ENCODE data around the gene FEM1B. TPM values are rescaled to one million over a fixed set of nuclear protein-coding genes. Genes with fewer than 3 reads are reported as not detected.

Gene FEM1B
- polyA plus RNA-seq, 2 of the 4 experiments (the other 2 are of a cell fraction) = 19.5 to 59.1 TPM

DNA sequence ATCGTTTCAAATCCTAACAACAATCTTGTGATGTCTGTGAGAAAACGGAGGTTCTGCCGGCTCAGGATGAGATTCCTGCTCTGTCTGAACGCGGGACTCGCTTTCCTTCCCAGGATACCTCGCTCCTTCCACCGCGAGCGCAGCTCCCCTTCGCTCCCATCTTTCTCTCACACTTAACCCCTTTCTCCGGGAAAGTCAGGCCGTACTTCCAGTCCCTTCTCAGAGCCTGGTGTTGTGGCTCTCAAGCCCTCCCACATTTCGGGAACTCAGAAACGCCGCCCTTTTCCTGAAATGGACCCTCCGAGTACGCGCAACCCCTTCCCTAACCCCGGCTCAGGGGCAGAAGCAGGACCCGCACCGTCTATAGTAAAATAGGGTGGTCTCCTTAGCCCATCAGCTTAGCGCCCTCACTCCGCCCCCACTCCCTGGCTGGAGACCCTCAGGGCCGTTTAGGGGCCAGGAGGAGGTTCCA is 378 bp upstream of the FEM1B start:
- FAIRE-seq (no peak), ATAC-seq (peak; percentile 44 to 53), DNase-seq (ENCODE audit: low read depth in 1 of 2, low spot score in 1 of 2) (peak in 1 of 2 experiments; percentile 55)
- 3% methylated on average over 25 of the region's 25 CpGs for WGBS (ENCODE audit: missing lambda C conversion rate)
- peak overlapping the region; percentile 69 for H3K4me3 ChIP-seq
- H3K9me3 ChIP-seq = no peaks in the 10 kb centered on the region
- ChIA-PET POLR2A (interaction anchor here (0.9 to 4.0 kb wide), 25 partner anchors 8 to 648 kb away, joined by 3 to 35 read pairs (median 5); partner anchors contain the start of gene CLN6), CTCF (interaction anchor here (0.6 to 9.1 kb wide), 12 partner anchors 12 to 397 kb away, joined by 3 to 86 read pairs (median 4); no protein-coding TSS in a partner anchor)
- H3K27ac ChIP-seq = peak overlapping the region; percentile 94 to 97
- H3K4me2 ChIP-seq = peak overlapping the region; percentile 89
- peaks cover 68% of the 10 kb centered on the region for H3K4me1 ChIP-seq
- 0 out of 2 replicates have a peak, but pooled peaks have one; percentile 36 for TF ChIP-seq HEYL (CRISPR knock-in tag; IDR thresholded peaks at IDR 0.05)
- TF ChIP-seq, protein P1, sequence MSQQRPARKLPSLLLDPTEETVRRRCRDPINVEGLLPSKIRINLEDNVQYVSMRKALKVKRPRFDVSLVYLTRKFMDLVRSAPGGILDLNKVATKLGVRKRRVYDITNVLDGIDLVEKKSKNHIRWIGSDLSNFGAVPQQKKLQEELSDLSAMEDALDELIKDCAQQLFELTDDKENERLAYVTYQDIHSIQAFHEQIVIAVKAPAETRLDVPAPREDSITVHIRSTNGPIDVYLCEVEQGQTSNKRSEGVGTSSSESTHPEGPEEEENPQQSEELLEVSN (IDR thresholded peaks at IDR 0.05; ENCODE audit: borderline replicate concordance, low read depth) = 0 out of 2 replicates have a peak, but pooled peaks have one; percentile 9
- no peak for TF ChIP-seq HOXB13 (CRISPR knock-in tag; IDR thresholded peaks at IDR 0.05; ENCODE audit: low read depth)
- peak; percentile 89 for TF ChIP-seq PHF8 (IDR thresholded peaks at IDR 0.05; ENCODE audit: borderline replicate concordance, low read depth)
- TF ChIP-seq, protein P2, sequence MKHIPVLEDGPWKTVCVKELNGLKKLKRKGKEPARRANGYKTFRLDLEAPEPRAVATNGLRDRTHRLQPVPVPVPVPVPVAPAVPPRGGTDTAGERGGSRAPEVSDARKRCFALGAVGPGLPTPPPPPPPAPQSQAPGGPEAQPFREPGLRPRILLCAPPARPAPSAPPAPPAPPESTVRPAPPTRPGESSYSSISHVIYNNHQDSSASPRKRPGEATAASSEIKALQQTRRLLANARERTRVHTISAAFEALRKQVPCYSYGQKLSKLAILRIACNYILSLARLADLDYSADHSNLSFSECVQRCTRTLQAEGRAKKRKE (CRISPR knock-in tag; IDR thresholded peaks at IDR 0.05; ENCODE audit: low read depth) = no peak
- TF ChIP-seq HOXA7 (CRISPR knock-in tag; IDR thresholded peaks at IDR 0.05) = 0 out of 2 replicates have a peak, but pooled peaks have one; percentile 19
- TF ChIP-seq TFCP2L1 (CRISPR knock-in tag; IDR thresholded peaks at IDR 0.05) = peak; percentile 67; the same call in 1 of the 2 replicates

GRCh38 chr15:68278345-68278594 is 725 bp downstream of the FEM1B start:
- Histone ChIP-seq H3K9me3 (no peaks in the 10 kb centered on the region), H3K27ac (peak overlapping the region; percentile 94 to 97), H3K4me3 (peak overlapping the region; percentile 69), H3K4me2 (peak overlapping the region; percentile 89), H3K4me1 (peaks cover 65% of the 10 kb centered on the region)
- DNase-seq (ENCODE audit: low read depth in 1 of 2, low spot score in 1 of 2) (peak; percentile 56 to 86), FAIRE-seq (no peak), ATAC-seq (peak in 1 of 2 experiments; percentile 71; a peak in 3 of 6 replicates)
- WGBS (ENCODE audit: missing lambda C conversion rate) = 2% methylated on average over 20 of the region's 22 CpGs
- ChIA-PET POLR2A (interaction anchor here (0.9 to 4.0 kb wide), 16 partner anchors 10 to 1022 kb away, joined by 3 to 35 read pairs (median 10); no protein-coding TSS in a partner anchor), CTCF (interaction anchor here (0.6 to 9.1 kb wide), 9 partner anchors 11 to 396 kb away, joined by 3 to 86 read pairs (median 3); no protein-coding TSS in a partner anchor)
- no peak for TF ChIP-seq FOSB (CRISPR knock-in tag; IDR thresholded peaks at IDR 0.05)
- peak; percentile 26; the same call in 1 of the 2 replicates for TF ChIP-seq FOXS1 (CRISPR knock-in tag; IDR thresholded peaks at IDR 0.05)

GRCh38 chr15:68278595-68279405 is 1.3 kb downstream of the FEM1B start:
- ATAC-seq = peak; percentile 16 to 28; a peak in 5 of 6 replicates
- CTCF ChIA-PET = interaction anchor here (1.0 to 9.1 kb wide), 10 partner anchors 10 to 597 kb away, joined by 3 to 86 read pairs (median 4); no protein-coding TSS in a partner anchor
- DNase-seq (ENCODE audit: low read depth in 1 of 2, low spot score in 1 of 2) = no peak
- TF ChIP-seq MAFK (IDR thresholded peaks at IDR 0.05; ENCODE audit: partially characterized antibody) = peak; percentile 79
- TF ChIP-seq HOXA7 (CRISPR knock-in tag; IDR thresholded peaks at IDR 0.05) = no peak
- peaks cover 60% of the 10 kb centered on the region for H3K4me1 ChIP-seq
- no peak for FAIRE-seq
- WGBS (ENCODE audit: missing lambda C conversion rate) = 2% methylated on average over 23 of the region's 23 CpGs
- peak overlapping the region; percentile 94 to 97 for H3K27ac ChIP-seq
- POLR2A ChIA-PET = interaction anchor here (1.2 to 4.0 kb wide), 7 partner anchors 10 to 646 kb away, joined by 3 to 35 read pairs (median 15); no protein-coding TSS in a partner anchor
- H3K4me3 ChIP-seq = peak overlapping the region; percentile 69
- no peaks in the 10 kb centered on the region for H3K9me3 ChIP-seq
- H3K4me2 ChIP-seq = peak overlapping the region; percentile 89

DNA sequence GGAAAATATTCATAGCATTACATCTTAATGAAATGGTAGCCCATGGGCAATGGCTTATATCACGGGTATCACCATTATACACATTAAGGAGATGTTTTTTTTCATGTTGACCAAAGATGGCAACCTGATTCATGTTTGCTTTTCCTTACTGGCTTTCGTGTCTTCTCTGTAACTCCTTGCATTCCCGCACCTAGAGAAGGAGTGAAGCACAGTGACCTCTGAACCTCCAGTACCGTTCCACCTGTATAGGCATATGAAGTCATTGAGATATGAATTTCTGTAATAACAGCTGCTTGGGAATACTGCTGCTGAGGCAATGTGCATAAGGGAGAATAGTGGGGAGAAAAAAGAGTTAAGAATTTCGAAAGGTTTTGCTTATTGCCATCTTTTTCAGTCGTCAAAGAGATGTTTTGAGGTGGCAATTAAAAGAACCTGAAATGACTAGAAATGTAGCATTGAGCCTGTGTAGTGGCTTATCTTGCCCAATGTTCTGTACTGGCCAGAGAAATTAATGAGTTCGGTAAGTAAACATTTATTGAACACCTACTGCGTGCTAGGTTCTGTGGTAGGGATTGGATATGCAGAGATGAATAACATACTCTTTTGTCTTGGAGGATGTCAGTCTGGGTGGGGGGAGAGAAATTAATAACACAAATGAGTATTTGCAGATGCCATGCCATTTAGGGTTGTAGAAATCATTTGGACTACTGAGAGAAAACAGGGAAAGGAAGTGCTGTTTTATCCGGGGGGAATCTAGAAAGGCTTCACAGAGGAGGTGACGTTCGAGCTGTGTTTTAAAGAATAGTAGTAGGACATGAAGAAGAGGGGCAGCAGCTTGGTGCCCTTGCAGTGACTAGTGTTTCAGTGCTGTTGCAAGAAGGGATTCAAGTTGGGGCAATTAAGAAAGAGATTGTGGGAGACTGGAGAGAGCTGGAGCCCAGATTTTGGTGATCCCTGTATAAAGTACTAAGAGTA is 2.5 kb downstream of the FEM1B start:
- TF ChIP-seq, protein P3, sequence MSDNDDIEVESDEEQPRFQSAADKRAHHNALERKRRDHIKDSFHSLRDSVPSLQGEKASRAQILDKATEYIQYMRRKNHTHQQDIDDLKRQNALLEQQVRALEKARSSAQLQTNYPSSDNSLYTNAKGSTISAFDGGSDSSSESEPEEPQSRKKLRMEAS (IDR thresholded peaks at IDR 0.05) = no peak
- peak; percentile 93 for TF ChIP-seq ZFP36 (IDR thresholded peaks at IDR 0.05; ENCODE audit: borderline replicate concordance, partially characterized antibody)
- Histone ChIP-seq H3K4me1 (peaks cover 50% of the 10 kb centered on the region), H3K27ac (peak overlapping the region in 1 of 2 experiments; percentile 33; a peak in 4 of 6 replicates), H3K4me3 (peak overlapping the region; percentile 69), H3K9me3 (peaks cover 6% of the 10 kb centered on the region; the same call in 1 of the 3 replicates), H3K4me2 (peak overlapping the region; percentile 89)
- no peak for DNase-seq (ENCODE audit: low read depth in 1 of 2, low spot score in 1 of 2)
- 31% methylated on average over 11 of the region's 11 CpGs for WGBS (ENCODE audit: missing lambda C conversion rate)
- no peak for FAIRE-seq
- ChIA-PET CTCF (interaction anchor here (0.6 to 9.1 kb wide), 15 partner anchors 8 to 596 kb away, joined by 3 to 86 read pairs (median 3); no protein-coding TSS in a partner anchor), POLR2A (interaction anchor here (0.8 to 1.2 kb wide), 2 partner anchors 8 to 11 kb away, joined by 3 read pairs; no protein-coding TSS in a partner anchor)
- no peak for ATAC-seq
